Fibroblast of lung (primary cell): Measurements from ENCODE around the gene DPY30.
"Not testable (repeated sequence)": the region's sequence is repeated elsewhere in the genome, so short reads cannot be mapped to it uniquely, and the experiment has no call there.

Source experiments
- EZH2 ChIP-seq: IDR thresholded peaks from 2 replicates; pipeline ENCODE4 v1.5.1; 2012; ENCODE audit warnings: low read length, control low read depth, mild to moderate bottlenecking; ENCODE audit errors: missing control alignments
- TF ChIP-seq, protein P1 (sequence below), 2 donors: IDR thresholded peaks in 1 of 2; conservative IDR thresholded peaks in 1 of 2; 1 replicate in 1 of 2; 2 replicates in 1 of 2; pipeline ENCODE4 v1.5.1; 2011 to 2012; ENCODE audit warnings: low read length in 2 of 2, control low read depth in 1 of 2, inconsistent platforms in 1 of 2, low read depth in 1 of 2, mild to moderate bottlenecking in 1 of 2

- not testable (repeated sequence) for TF ChIP-seq EZH2
- TF ChIP-seq, protein P1, sequence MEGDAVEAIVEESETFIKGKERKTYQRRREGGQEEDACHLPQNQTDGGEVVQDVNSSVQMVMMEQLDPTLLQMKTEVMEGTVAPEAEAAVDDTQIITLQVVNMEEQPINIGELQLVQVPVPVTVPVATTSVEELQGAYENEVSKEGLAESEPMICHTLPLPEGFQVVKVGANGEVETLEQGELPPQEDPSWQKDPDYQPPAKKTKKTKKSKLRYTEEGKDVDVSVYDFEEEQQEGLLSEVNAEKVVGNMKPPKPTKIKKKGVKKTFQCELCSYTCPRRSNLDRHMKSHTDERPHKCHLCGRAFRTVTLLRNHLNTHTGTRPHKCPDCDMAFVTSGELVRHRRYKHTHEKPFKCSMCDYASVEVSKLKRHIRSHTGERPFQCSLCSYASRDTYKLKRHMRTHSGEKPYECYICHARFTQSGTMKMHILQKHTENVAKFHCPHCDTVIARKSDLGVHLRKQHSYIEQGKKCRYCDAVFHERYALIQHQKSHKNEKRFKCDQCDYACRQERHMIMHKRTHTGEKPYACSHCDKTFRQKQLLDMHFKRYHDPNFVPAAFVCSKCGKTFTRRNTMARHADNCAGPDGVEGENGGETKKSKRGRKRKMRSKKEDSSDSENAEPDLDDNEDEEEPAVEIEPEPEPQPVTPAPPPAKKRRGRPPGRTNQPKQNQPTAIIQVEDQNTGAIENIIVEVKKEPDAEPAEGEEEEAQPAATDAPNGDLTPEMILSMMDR (conservative IDR thresholded peaks at IDR 0.05 in 1 of 2, IDR thresholded peaks at IDR 0.05 in 1 of 2; ENCODE audit: low read depth in 1 of 2, low read length in 2 of 2): not testable (repeated sequence)
These were observed 29.3 kb downstream of the DPY30 start for GRCh38 chr2:32010280-32010669.
